CD4-positive, alpha-beta T cell treated with Interleukin-17A for 1 hour (primary cell): ENCODE data around the gene ANKRD29.

Source experiments
- DNase-seq: peaks from one replicate; pipeline ENCODE4 v3.0.0-alpha.2; 2020

ANKRD29 gene

GRCh38 chr18:23552505-23552904 lies 110.2 kb downstream of the ANKRD29 start:
- no peak for DNase-seq

- no peak for DNase-seq
Measured at GRCh38 chr18:23551978-23552377, 110.7 kb downstream of the ANKRD29 start.

- DNase-seq: no peak
Measured at GRCh38 chr18:23550898-23551297, 111.8 kb downstream of the ANKRD29 start.
